Peyer's patch (tissue), 4 donors: ENCODE results near the gene KRTAP20-1. TPM values are rescaled to one million over a fixed set of nuclear protein-coding genes. Genes with fewer than 3 reads are reported as not detected.

ENCODE experiments used
- DNase-seq, 3 donors: peaks; one replicate each; pipeline ENCODE4 v3.0.0-alpha.2; 2017 to 2019
- H3K27ac ChIP-seq, 4 donors: fragments of 200-600 bp; sonication (generic); one replicate each; pipeline ENCODE4 v1.5.1; 2016 to 2019
- H3K27me3 ChIP-seq, 2 donors: fragments of 200-600 bp; sonication (generic); one replicate each; pipeline ENCODE4 v1.5.1; 2019
- H3K36me3 ChIP-seq, 3 donors: fragments of 200-600 bp; sonication (generic); one replicate each; pipeline ENCODE4 v1.5.1; 2016 to 2019
- H3K4me1 ChIP-seq, 4 donors: fragments of 200-600 bp; sonication (generic); one replicate each; pipeline ENCODE4 v1.5.1; 2016 to 2019
- H3K4me3 ChIP-seq, 4 donors: fragments of 200-600 bp; sonication (generic); 1 replicate in 3 of 4; 2 replicates in 1 of 4; pipeline ENCODE4 v1.5.1; 2016 to 2019; ENCODE audit warnings: mild to moderate bottlenecking in 1 of 4
- H3K9me3 ChIP-seq, 4 donors: fragments of 200-600 bp; sonication (generic); one replicate each; pipeline ENCODE4 v1.5.1; 2016 to 2019; ENCODE audit warnings: mild to moderate bottlenecking in 1 of 4
- CTCF ChIP-seq, 6 experiments: fragments of 450-650 bp in 4 of 6; fragments of 200-600 bp in 2 of 6; sonication (generic) in 1 of 6; IDR thresholded peaks; one replicate each; pipeline ENCODE4 v1.5.1; 2017 to 2019; ENCODE audit warnings: antibody characterized with exemption in 6 of 6, mild to moderate bottlenecking in 3 of 6, moderate library complexity in 1 of 6
- POLR2A ChIP-seq, 2 donors: fragments of 450-650 bp; IDR thresholded peaks; one replicate each; pipeline ENCODE4 v1.5.1; 2017; ENCODE audit warnings: antibody characterized with exemption in 2 of 2, mild to moderate bottlenecking in 2 of 2, moderate library complexity in 2 of 2
- total RNA-seq, 4 donors: library from RNA; depleted of rRNA; stranded (reverse); fragments of >200 nt; gene quantifications; one replicate each; pipeline ENCODE4 v1.1.0, GENCODE V29; 2016

KRTAP20-1 gene
- total RNA-seq, 4 donors from 2014 or later: not detected

GRCh38 chr21:30625449-30626165, 9.4 kb downstream of the KRTAP20-1 start:
- H3K27me3 ChIP-seq: no peaks in the 10 kb centered on the region
- no peak for DNase-seq
- H3K4me1 ChIP-seq: no peaks in the 10 kb centered on the region
- no peak for TF ChIP-seq POLR2A (IDR thresholded peaks at IDR 0.05)
- no peak for TF ChIP-seq CTCF (IDR thresholded peaks at IDR 0.05)
- peaks cover 0 to 6% (median 0%) of the 10 kb centered on the region in 4 donors for H3K9me3 ChIP-seq
- no peak overlapping the region for H3K27ac ChIP-seq
- no peak overlapping the region for H3K4me3 ChIP-seq
- no peaks in the 10 kb centered on the region for H3K36me3 ChIP-seq

DNA sequence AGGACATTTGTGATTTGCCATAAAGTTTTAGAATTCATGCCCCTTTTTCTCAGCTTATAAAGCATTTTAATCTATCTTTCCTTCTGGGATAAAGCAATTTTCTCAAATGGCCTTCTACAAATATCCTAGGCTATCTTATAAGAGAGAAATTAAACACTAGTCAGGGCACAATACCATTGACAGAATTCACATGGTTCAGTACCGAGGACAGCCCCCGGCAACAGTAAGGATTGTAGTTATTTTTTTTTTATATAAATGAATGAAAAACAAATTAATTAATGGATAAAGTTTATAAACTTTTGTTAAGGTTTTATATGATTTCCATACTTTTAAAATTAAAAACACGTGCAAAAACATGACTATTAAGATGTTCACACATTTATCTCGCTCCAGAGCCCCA, 11.9 kb downstream of the KRTAP20-1 start:
- Histone ChIP-seq H3K27me3 (no peaks in the 10 kb centered on the region), H3K4me1 (no peaks in the 10 kb centered on the region), H3K27ac (no peak overlapping the region), H3K4me3 (no peak overlapping the region), H3K9me3 (peaks cover 0 to 6% (median 0%) of the 10 kb centered on the region in 4 donors), H3K36me3 (no peaks in the 10 kb centered on the region)
- TF ChIP-seq POLR2A (IDR thresholded peaks at IDR 0.05) (no peak), CTCF (IDR thresholded peaks at IDR 0.05) (no peak)
- no peak for DNase-seq

DNA sequence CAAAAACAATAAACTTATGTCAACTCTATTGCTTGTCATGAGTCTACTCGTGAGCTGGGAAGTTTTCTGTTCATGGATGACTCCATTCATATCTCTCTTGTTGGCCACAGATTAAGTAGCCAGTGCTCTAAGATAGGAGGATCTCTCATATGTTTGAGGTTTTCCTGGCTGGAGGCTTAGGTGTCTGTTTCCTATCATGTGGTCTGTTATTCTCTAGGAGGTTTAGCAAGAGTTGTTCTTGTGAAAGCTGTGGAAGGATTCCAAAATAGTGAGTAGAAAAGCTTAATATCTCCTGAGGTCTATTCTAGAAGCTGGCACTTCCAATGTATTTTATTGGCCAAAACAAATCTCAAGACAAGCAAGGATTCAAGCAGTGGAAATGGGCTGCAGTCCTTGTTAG, 13.0 kb downstream of the KRTAP20-1 start:
- no peak for DNase-seq
- Histone ChIP-seq H3K27ac (no peak overlapping the region), H3K4me1 (no peaks in the 10 kb centered on the region), H3K27me3 (no peaks in the 10 kb centered on the region), H3K4me3 (no peak overlapping the region), H3K9me3 (peaks cover 0 to 6% (median 0%) of the 10 kb centered on the region in 4 donors), H3K36me3 (no peaks in the 10 kb centered on the region)
- no peak for TF ChIP-seq POLR2A (IDR thresholded peaks at IDR 0.05)
- no peak for TF ChIP-seq CTCF (IDR thresholded peaks at IDR 0.05)

DNA sequence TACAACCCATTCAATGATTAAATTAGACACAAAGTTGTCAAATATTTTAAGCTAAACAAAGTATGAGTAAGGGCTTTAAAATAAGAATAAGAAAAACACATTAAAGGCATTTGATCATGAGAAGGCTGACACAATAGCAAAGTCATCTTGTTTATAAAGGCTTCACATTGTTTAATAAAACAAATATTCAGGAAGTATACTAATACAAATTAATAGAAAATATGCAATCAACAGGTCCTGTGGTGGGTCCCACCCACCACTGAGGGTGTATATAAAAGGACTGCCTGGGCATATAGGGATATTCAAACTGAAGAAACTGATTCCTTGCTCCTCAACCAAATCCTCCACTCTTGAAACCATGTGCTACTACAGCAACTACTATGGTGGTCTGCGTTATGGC, 18.7 kb downstream of the KRTAP20-1 start, which contains the start of gene KRTAP20-2:
Gene KRTAP20-2, plus strand, starts transcription at position 301 of the 400 bp plus-strand sequence. Its CDS starts 58 bp downstream, at position 359.
- H3K27ac ChIP-seq: no peak within 1 kb of the TSS
- TF ChIP-seq CTCF (IDR thresholded peaks at IDR 0.05): no peak
- TF ChIP-seq POLR2A (IDR thresholded peaks at IDR 0.05): no peak
- H3K4me3 ChIP-seq: no peak within 1 kb of the TSS
- no peaks in the 10 kb centered on the region for H3K4me1 ChIP-seq
- no peaks in the 10 kb centered on the region for H3K27me3 ChIP-seq
- H3K9me3 ChIP-seq: peaks cover 0 to 4% (median 0%) of the 10 kb centered on the region in 4 donors
- DNase-seq: no peak
- H3K36me3 ChIP-seq: no peaks in the 10 kb centered on the region

GRCh38 chr21:30638686-30639085, 22.5 kb downstream of the KRTAP20-1 start:
- DNase-seq: no peak
- Histone ChIP-seq H3K27ac (no peak overlapping the region), H3K36me3 (no peaks in the 10 kb centered on the region), H3K4me1 (no peaks in the 10 kb centered on the region), H3K27me3 (no peaks in the 10 kb centered on the region), H3K4me3 (no peak overlapping the region), H3K9me3 (peaks cover 0 to 7% (median 0%) of the 10 kb centered on the region in 4 donors)
- TF ChIP-seq CTCF (IDR thresholded peaks at IDR 0.05) (no peak), POLR2A (IDR thresholded peaks at IDR 0.05) (no peak)
